Cerebellar nuclear complex (tissue), 1 donor: ENCODE data around the gene NUP188.

Experiments
- DNase-seq, 2 experiments: peaks; one replicate each; lab custom pipeline; 2025; lab: John Stamatoyannopoulos, UW

NUP188 gene

GRCh38 chr9:129007035-129007765 lies 59.7 kb downstream of the NUP188 start:
- no peak for DNase-seq

GRCh38 chr9:129007766-129008468 lies 60.4 kb downstream of the NUP188 start:
- no peak for DNase-seq

DNA sequence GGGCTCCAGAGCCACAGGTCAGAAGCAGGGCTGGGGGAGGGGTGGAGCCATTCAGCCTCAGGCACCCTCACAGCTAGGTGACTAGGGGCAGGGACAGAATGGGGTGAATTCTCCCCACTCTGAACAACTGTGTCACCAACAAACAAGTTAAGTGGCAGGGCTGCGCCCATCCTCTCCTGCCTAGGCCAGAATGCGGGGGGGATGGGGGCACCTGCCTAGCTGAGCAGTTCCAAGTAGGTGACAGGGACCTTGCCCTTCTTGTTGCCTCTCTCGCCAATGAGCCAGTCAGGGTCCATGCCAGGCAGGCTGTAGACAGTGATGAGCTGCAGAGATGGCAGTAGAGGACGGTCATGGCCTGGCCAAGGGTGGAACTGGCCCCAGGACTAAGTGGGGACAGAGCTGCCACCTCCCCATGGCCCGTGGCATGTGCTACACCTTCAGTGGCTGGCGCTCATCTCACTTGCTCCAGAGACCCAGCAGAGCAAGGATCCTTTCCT lies 61.0 kb downstream of the NUP188 start:
- no peak for DNase-seq

GRCh38 chr9:129008986-129009583 lies 61.6 kb downstream of the NUP188 start:
- no peak for DNase-seq

- no peak for DNase-seq
Observed at GRCh38 chr9:129009584-129010141, 62.2 kb downstream of the NUP188 start.

DNA sequence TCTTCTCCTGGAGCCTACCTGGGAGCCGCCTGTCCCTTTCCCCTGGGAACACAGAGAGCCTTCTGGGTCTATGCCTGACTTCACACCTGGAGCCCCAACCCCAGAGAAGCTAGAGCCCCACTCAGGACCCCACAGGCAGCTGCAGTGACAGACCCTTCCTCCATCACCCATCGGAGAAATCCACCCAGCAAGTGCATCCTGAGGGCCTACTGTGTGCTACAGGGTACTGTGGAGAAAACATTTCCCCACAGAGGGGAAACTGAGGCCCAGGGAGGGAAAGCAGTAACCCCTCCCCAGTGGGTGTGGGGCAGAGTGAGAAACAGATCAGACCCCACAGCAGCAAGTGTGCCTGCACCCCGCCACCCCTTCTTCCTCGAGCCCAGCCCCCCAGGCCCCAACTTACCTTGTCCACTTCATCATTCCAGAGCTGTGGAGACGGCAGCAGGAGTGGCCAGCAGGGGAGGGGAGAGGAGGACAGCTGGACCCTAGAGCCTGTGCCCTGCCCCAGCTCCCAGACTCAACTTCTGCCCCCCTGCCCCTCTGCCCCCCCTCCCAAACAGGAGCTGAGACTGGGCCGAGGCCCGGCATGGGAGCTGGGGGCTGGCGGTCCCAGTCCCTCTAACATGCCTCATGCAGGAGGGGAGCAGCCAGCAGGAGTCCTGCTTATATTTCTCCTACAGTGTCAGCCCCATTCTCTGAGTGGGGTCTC lies 62.9 kb downstream of the NUP188 start:
- no peak for DNase-seq

- DNase-seq, result no peak
Observed at GRCh38 chr9:129011170-129011569, 63.7 kb downstream of the NUP188 start.

DNA sequence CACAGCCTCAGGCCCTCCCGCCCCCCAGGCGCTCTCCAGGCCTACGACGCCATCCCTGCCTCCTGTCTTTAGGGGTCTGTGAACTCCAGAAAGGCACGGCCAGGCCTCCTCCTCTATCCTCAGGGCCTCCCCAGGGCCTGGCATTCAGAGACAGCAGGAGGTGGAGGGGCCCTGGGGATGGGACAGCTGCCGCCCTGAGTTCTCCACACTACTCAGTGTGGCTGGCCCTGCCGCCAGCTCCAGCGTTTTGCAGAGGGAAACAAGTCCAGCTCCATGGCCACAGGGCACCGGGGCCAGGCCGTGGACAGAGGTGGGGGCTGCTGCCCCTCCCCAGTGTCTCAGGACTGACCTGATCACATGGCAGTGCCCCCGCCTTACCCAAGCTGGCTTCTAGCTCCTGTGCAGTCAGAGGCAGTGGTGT lies 64.3 kb downstream of the NUP188 start:
- no peak for DNase-seq

GRCh38 chr9:129012343-129012742 lies 64.8 kb downstream of the NUP188 start:
- no peak for DNase-seq

DNA sequence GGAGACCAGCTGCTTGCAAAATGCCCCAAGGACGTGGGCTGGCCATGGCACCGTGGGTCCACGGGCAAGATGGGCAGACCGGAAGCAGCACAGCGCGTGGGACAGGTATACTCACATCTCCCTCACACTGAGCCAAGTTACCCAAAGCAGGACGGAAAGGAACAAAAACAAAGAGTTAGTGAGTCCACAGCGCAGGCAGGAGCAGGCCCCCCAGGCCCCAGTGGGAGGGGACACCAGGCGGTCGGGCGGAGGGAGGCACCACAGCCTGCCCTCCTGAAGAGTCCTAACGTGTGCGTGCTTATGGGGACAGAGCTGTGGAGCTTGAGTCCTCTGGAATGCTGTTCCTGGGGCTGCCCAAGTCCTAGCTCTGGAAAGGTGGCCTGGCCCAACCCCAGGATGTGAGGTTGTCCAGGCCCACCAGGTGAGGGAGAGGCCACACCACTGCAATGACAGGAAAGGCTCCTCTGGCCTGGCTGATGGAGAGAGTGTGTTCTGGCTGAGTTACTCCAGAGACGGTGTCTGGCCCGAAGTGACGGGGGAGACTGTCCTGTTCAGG lies 65.5 kb downstream of the NUP188 start:
- DNase-seq, result no peak

GRCh38 chr9:129013674-129014073 lies 66.2 kb downstream of the NUP188 start:
- DNase-seq, result no peak

DNA sequence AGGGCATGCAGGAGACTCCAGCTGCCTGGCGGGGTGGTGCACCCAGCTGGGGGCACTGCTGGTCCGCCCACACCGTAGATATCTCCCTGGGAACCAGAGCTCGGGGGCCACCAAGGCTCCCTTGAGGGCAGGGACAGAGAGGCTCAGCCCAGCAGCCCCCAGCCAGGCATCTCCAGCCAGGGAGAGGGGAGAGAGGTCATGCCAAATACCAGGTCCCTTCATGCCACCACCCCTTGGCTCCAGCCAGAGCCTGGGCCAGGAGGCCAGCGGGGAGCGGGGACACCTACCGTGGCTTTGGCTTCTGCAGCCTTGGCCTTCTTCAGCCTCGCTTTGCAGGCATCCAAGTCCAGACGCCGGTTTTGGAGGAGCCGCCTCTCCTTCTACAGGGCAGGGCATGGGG lies 66.6 kb downstream of the NUP188 start:
- no peak for DNase-seq

DNA sequence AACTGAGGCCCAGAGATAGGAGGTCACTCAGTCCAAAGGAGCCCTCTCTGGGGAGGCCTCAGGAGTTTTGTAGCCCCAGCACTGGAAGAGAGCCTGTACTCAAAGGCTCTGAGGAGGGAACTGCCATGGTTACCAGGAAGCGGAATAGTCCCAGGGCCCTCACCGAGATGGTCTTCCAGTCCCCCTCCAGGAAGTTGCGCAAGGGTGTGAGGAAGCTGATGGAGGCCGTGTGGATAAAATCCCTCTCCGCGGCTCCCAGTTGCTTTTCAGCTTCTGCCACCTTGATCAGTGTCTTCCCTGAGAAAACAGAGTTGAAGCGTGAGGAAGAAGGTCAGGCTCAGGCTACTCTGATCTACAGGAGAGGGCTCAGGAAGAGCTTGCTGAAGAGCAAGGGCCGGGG lies 67.1 kb downstream of the NUP188 start:
- no peak for DNase-seq

- no peak for DNase-seq
Observed at GRCh38 chr9:129021091-129021490, 73.6 kb downstream of the NUP188 start.

- no peak for DNase-seq
Observed at GRCh38 chr9:129022037-129022436, 74.5 kb downstream of the NUP188 start.

- no peak for DNase-seq
Observed at GRCh38 chr9:129023036-129023907, 75.8 kb downstream of the NUP188 start.

GRCh38 chr9:129023908-129024233 lies 76.4 kb downstream of the NUP188 start:
- no peak for DNase-seq

DNA sequence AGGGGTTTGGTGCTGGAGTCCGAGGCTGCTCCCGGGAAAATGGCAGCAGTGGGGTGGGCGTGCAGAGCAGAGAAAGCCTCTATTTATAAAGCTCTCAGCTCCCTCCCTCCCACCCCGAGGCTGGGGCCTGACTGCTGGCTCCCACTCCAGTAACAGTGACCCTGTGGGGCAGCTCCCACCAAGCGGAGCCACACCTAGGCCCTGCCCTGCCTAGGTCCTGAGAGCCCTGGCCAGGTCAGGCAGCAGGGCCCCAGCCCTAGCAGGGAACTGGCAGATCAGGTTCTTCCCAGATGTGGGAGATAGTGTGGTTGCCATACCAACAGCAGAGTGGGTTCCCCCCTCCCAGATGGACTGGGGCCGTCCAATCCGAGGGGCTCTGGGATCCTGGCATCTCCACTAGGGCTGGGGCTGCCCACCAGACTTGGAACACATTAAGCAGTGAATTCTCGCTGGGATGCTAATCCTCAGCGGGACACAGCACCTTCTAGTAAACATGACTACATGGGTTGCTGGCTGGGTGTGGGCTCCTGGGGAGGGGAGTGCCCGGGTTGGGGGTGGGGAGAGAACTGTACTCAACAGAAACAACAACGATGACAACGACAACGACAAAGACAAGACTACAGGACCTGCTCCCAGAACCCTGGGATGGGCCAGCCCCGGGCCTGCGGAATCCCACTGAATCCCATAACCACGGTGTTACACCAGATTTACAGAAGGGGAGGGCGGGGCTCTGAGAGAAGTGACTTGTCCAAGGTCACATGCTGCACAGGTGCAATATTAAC lies 79.1 kb downstream of the NUP188 start:
- DNase-seq, result no peak

GRCh38 chr9:129027224-129027684 lies 79.8 kb downstream of the NUP188 start:
- DNase-seq, result no peak

DNA sequence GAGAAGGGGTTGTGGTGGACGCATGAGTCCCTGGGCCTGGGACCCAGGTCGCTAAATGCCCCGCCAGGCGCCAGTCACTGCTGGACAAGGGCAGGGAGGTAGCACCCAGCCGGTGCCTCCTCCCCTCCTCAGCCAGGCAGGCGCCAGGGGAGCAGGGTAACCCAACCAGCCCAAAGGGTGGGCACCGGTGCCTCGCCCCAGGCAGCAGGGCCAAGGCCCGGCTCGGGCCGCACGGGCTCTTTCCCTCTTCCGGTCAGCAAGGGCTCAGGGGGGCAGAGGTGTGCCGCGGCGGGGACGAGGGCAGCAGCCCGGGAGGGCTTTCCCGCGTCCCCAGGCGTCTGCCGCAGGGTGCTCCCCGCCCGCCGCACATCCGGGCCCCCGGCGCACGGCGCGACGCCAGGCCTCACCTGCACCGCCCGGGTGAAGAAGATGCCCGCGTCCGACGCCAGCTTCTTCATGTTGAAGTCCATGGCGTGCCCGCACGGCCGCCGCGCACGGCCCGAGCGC lies 80.2 kb downstream of the NUP188 start:
- DNase-seq, result no peak
